ENCODE results near the gene ZNF444. TPM values are rescaled to one million over a fixed set of nuclear protein-coding genes. Genes with fewer than 3 reads are reported as not detected.
A peak's percentile ranks its signal among the peaks of the same experiment; 100 is the strongest.

ZNF444 gene
- total and polyA plus RNA-seq, 2 donors (not counting 1 experiment from before 2014, with no cell fraction given), result 6.4 to 17.5 TPM

DNA sequence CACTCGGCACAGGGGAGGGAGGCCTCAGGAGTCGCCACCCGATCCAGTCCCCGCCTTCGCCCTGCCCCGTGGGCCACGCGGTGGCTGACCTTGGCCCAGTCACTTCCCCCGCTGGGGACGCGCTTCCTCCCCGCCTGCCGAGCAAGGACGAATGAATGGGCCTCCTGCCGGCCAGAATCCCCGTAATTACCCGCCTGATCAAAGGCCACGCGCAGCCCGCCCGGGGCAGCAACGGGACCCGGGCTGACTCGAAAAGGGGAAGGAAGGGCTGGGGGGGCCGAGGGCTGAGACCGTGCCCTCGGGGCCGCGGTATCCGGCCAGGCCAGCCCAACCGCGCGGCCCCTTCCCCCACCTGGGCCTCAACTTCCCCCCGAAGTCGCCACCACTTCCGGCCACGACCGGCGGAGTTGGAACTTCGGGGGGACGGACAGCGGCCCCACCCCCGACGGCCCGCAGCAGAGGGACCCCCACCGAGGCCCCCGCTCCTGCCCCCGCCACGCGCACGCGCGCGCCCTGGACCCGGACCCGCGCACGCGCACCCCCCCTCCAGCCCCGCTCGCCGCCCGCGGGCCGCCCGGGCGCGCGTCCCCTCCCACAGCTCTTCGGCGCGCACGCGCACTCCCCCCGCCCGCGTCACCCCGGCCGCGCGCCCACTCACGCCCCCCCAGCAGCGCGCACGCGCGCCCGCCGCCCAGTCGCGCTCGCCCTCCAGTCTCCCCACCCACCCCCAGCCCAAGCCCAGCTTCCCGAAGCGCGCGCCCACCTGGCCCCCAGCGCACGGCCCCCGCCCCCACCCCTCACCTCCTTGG lies 20.5 kb upstream of the ZNF444 start:
- peaks cover 48% of the 10 kb centered on the region for H3K79me2 ChIP-seq (ENCODE audit: control insufficient read depth, insufficient read depth, low read length)
- no peaks in the 10 kb centered on the region for H3K27me3 ChIP-seq (ENCODE audit: control insufficient read depth, insufficient read depth, low read length)

DNA sequence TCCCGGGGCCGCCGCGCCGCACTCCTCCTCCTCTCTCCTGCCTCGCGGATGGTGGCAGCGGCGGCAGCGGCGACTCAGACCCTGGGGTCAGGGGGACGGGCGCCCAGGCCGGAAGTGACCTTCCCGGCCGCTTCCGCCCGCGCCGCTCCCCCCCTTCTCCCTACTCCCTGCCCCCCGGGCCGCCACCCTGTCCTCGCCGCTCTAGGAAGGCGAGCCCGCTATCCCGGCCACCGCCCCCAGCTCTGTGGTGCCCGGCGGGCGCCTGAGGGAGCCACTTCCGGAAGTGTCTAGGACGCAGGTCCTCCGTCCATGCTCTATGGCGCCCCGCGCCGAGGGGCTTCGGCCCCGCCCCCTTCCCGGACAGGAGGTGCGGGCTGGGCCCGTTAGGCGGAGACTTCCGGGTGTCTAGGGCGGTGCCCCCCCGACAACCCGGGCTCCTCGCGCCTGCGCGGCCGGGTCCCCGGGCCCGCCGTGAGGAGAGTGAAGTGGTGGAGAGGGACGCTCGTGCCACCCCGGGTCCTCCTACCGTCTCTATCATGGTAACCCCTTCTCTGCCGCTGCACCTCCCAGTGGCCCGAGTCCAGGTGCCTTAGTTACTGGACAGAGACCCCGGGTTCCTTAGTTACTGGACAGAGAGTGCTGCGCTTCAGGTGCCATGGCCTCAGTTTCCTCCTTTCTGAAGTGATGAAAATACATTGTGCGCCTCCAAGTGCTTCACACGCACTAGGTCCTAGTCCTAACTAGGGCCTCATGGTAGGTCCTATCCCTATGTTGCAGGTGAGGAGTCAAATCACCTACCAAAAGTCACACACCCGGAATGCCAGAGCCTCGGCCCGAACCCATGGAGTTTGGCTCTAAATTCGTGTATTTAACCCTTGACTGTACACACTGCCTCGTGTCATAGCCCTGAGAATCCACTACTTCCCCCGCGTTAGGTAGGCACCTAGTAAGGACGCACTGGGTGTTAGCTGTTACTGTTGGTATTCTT lies 19.6 kb upstream of the ZNF444 start, which contains the start of gene ZNF787:
Gene ZNF787 (minus strand): TSS at position 116 of the 988 bp plus-strand sequence. CDS start 18,078 bp downstream, outside the sequence.
- peak within 1 kb of the TSS; percentile 84 for H2AFZ ChIP-seq (ENCODE audit: low read length)
- peak; percentile 96 to 98 for DNase-seq (ENCODE audit: low read depth in 2 of 2)
- H3K27me3 ChIP-seq (ENCODE audit: control insufficient read depth, insufficient read depth, low read length), result no peaks in the 10 kb centered on the region
- H3K4me3 ChIP-seq (replicated peaks in 1 of 4; ENCODE audit: control extremely low read depth in 1 of 4, insufficient read depth in 1 of 4, low read depth in 3 of 4, low read length in 4 of 4), result peak within 1 kb of the TSS; percentile 76 to 82 (median 81)
- no peaks in the 10 kb centered on the region for H4K20me1 ChIP-seq (ENCODE audit: control insufficient read depth, extremely low read depth, insufficient read depth, low read length)
- no peaks in the 10 kb centered on the region for H3K36me3 ChIP-seq (ENCODE audit: control insufficient read depth, insufficient read depth, low read length)
- H3K79me2 ChIP-seq (ENCODE audit: control insufficient read depth, insufficient read depth, low read length), result peaks cover 41% of the 10 kb centered on the region
- peaks cover 15% of the 10 kb centered on the region for H3K4me1 ChIP-seq (ENCODE audit: control insufficient read depth, extremely low read depth, insufficient read depth, low read length)
- peak within 1 kb of the TSS; percentile 95 for H3K27ac ChIP-seq (ENCODE audit: insufficient read depth, low read length)
- H3K9ac ChIP-seq (ENCODE audit: insufficient read depth, low read length), result peak within 1 kb of the TSS; percentile 90
- H3K9me3 ChIP-seq (ENCODE audit: control insufficient read depth, insufficient read depth, low read depth, low read length), result no peaks in the 10 kb centered on the region
- TF ChIP-seq, protein P1, sequence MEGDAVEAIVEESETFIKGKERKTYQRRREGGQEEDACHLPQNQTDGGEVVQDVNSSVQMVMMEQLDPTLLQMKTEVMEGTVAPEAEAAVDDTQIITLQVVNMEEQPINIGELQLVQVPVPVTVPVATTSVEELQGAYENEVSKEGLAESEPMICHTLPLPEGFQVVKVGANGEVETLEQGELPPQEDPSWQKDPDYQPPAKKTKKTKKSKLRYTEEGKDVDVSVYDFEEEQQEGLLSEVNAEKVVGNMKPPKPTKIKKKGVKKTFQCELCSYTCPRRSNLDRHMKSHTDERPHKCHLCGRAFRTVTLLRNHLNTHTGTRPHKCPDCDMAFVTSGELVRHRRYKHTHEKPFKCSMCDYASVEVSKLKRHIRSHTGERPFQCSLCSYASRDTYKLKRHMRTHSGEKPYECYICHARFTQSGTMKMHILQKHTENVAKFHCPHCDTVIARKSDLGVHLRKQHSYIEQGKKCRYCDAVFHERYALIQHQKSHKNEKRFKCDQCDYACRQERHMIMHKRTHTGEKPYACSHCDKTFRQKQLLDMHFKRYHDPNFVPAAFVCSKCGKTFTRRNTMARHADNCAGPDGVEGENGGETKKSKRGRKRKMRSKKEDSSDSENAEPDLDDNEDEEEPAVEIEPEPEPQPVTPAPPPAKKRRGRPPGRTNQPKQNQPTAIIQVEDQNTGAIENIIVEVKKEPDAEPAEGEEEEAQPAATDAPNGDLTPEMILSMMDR (conservative IDR thresholded peaks at IDR 0.05 in 1 of 2, IDR thresholded peaks at IDR 0.05 in 1 of 2; ENCODE audit: low read depth in 1 of 2, low read length in 2 of 2), result no peak
- no peak for TF ChIP-seq EZH2 (IDR thresholded peaks at IDR 0.05; ENCODE audit: low read length, missing control alignments)
- peak within 1 kb of the TSS; percentile 96 for H3K4me2 ChIP-seq (ENCODE audit: extremely low read depth, insufficient read depth, low read length)

More for the DNA sequence above, 20.5 kb upstream of the ZNF444 start:
- DNase-seq (ENCODE audit: low read depth in 2 of 2), result peak; percentile 70 to 76
- Histone ChIP-seq H3K4me1 (ENCODE audit: control insufficient read depth, extremely low read depth, insufficient read depth, low read length) (peaks cover 15% of the 10 kb centered on the region), H3K4me2 (ENCODE audit: extremely low read depth, insufficient read depth, low read length) (peak overlapping the region; percentile 96), H3K4me3 (replicated peaks in 1 of 4; ENCODE audit: control extremely low read depth in 1 of 4, insufficient read depth in 1 of 4, low read depth in 3 of 4, low read length in 4 of 4) (peak overlapping the region; percentile 75 to 82 (median 81)), H3K9ac (ENCODE audit: insufficient read depth, low read length) (peak overlapping the region; percentile 90), H3K9me3 (ENCODE audit: control insufficient read depth, insufficient read depth, low read depth, low read length) (no peaks in the 10 kb centered on the region), H4K20me1 (ENCODE audit: control insufficient read depth, extremely low read depth, insufficient read depth, low read length) (no peaks in the 10 kb centered on the region), H3K36me3 (ENCODE audit: control insufficient read depth, insufficient read depth, low read length) (no peaks in the 10 kb centered on the region), H2AFZ (ENCODE audit: low read length) (no peak overlapping the region), H3K27ac (ENCODE audit: insufficient read depth, low read length) (peak overlapping the region; percentile 95)
- TF ChIP-seq EZH2 (IDR thresholded peaks at IDR 0.05; ENCODE audit: low read length, missing control alignments), result no peak
- TF ChIP-seq, protein P1 (conservative IDR thresholded peaks at IDR 0.05 in 1 of 2, IDR thresholded peaks at IDR 0.05 in 1 of 2; ENCODE audit: low read depth in 1 of 2, low read length in 2 of 2), result no peak
